GM12891 (cell line): Measurements from ENCODE around the gene JAK2.
A peak's percentile ranks its signal among the peaks of the same experiment; 100 is the strongest.

Source experiments
- DNase-seq: peaks from one replicate; pipeline ENCODE4 v3.0.0; 2011; ENCODE audit warnings: low spot score; ENCODE audit not compliant: insufficient read length
- FAIRE-seq: peaks from 2 replicates; lab custom pipeline; 2011; peaks lifted over from hg19 to GRCh38; lab: Jason Lieb, UNC
- PAX5 ChIP-seq: IDR thresholded peaks from 2 replicates; pipeline ENCODE4 v1.6.1; 2011; ENCODE audit warnings: low read length, moderate library complexity, mild to moderate bottlenecking; ENCODE audit not compliant: insufficient read depth, severe bottlenecking
- POLR2A ChIP-seq: IDR thresholded peaks from 2 replicates; pipeline ENCODE4 v1.6.1; 2011; ENCODE audit warnings: low read depth, low read length, control low read depth
- POLR2AphosphoS5 ChIP-seq: IDR thresholded peaks from 2 replicates; pipeline ENCODE4 v1.6.1; 2011; ENCODE audit warnings: low read depth, low read length, control low read depth
- POU2F2 ChIP-seq: IDR thresholded peaks from 2 replicates; pipeline ENCODE4 v1.6.1; 2011; ENCODE audit warnings: low read depth, mild to moderate bottlenecking, control low read depth, low read length, moderate library complexity
- SPI1 ChIP-seq: IDR thresholded peaks from 2 replicates; pipeline ENCODE4 v1.6.1; 2011; ENCODE audit warnings: low read depth, low read length, control low read depth
- TAF1 ChIP-seq: IDR thresholded peaks from 2 replicates; pipeline ENCODE4 v1.6.1; 2011; ENCODE audit warnings: low read depth, low read length, control low read depth

The JAK2 gene

GRCh38 chr9:4973902-4974301 is 11.2 kb upstream of the JAK2 start:
- no peak for TF ChIP-seq TAF1
- TF ChIP-seq POLR2AphosphoS5, result no peak
- TF ChIP-seq SPI1, result no peak
- no peak for TF ChIP-seq POLR2A
- TF ChIP-seq PAX5, result no peak
- TF ChIP-seq POU2F2, result no peak
- no peak for DNase-seq

GRCh38 chr9:4979239-4979638 is 5.8 kb upstream of the JAK2 start:
- FAIRE-seq, result peak; percentile 45
- TF ChIP-seq PAX5, result no peak
- TF ChIP-seq POLR2AphosphoS5, result no peak
- no peak for TF ChIP-seq SPI1
- TF ChIP-seq POU2F2, result no peak
- TF ChIP-seq POLR2A, result no peak
- no peak for TF ChIP-seq TAF1

More at GRCh38 chr9:4973902-4974301, 11.2 kb upstream of the JAK2 start:
- FAIRE-seq, result peak; percentile 57

GRCh38 chr9:4980086-4980727 is 4.9 kb upstream of the JAK2 start:
- DNase-seq (no peak), FAIRE-seq (peak; percentile 79)
- TF ChIP-seq SPI1, result peak; percentile 85
- no peak for TF ChIP-seq PAX5

More at GRCh38 chr9:4979239-4979638, 5.8 kb upstream of the JAK2 start:
- no peak for DNase-seq

- no peak for DNase-seq
- peak; percentile 64 for FAIRE-seq
- TF ChIP-seq PAX5 (no peak), SPI1 (0 out of 2 replicates have a peak, but pooled peaks have one; percentile 2)
Measured at GRCh38 chr9:4982721-4983482, 2.2 kb upstream of the JAK2 start.

GRCh38 chr9:4983601-4984165 is 1.4 kb upstream of the JAK2 start:
- DNase-seq (no peak), FAIRE-seq (peak; percentile 13)
- TF ChIP-seq POU2F2 (no peak), POLR2A (no peak), TAF1 (no peak), POLR2AphosphoS5 (no peak), PAX5 (no peak)

- no peak for FAIRE-seq
- TF ChIP-seq POLR2AphosphoS5 (no peak), POLR2A (no peak), TAF1 (no peak), PAX5 (no peak), SPI1 (peak; percentile 45; the same call in 1 of the 2 replicates)
- DNase-seq, result no peak
Measured at GRCh38 chr9:4984171-4984620, 876 bp upstream of the JAK2 start.

GRCh38 chr9:4985386-4986266 is 554 bp downstream of the JAK2 start:
- peak; percentile 84 for FAIRE-seq
- DNase-seq, result no peak
- no peak; the same call in 1 of the 2 replicates for TF ChIP-seq POU2F2

- FAIRE-seq, result no peak
- TF ChIP-seq POU2F2 (no peak), SPI1 (peak; percentile 38)
- DNase-seq, result no peak
Measured at GRCh38 chr9:4986296-4986695, 1.2 kb downstream of the JAK2 start.

- FAIRE-seq, result peak; percentile 51
- no peak for DNase-seq
Measured at GRCh38 chr9:4986783-4987182, 1.7 kb downstream of the JAK2 start.

More at GRCh38 chr9:4986783-4987182, 1.7 kb downstream of the JAK2 start:
- TF ChIP-seq TAF1 (no peak), PAX5 (no peak), POU2F2 (no peak), SPI1 (no peak), POLR2AphosphoS5 (no peak), POLR2A (no peak)
